Suprapubic skin (tissue), 4 donors: ENCODE measurements around the gene PTAFR.

ENCODE experiments used
- EP300 ChIP-seq: sonication (generic); formaldehyde crosslinking; IDR thresholded peaks from one replicate; pipeline ENCODE4 v1.6.1; 2017; ENCODE audit warnings: antibody characterized with exemption
- POLR2AphosphoS5 ChIP-seq, 3 donors: sonication (generic); formaldehyde crosslinking; IDR thresholded peaks; one replicate each; pipeline ENCODE4 v1.6.1; 2017; ENCODE audit warnings: antibody characterized with exemption in 3 of 3

GRCh38 chr1:28099050-28099769, 77.3 kb downstream of the PTAFR start:
- TF ChIP-seq POLR2AphosphoS5 (IDR thresholded peaks at IDR 0.05) = no peak
- TF ChIP-seq EP300 = no peak
